IPS-15b (cell line): ENCODE measurements around the gene MARCHF9.

ENCODE experiments used
- H3K27me3 ChIP-seq: one replicate; pipeline ENCODE4 v1.6.1; 2013; ENCODE audit warnings: low read length; ENCODE audit not compliant: control insufficient read depth, insufficient read depth
- H3K36me3 ChIP-seq: one replicate; pipeline ENCODE4 v1.6.1; 2013; ENCODE audit warnings: low read length; ENCODE audit not compliant: control insufficient read depth, insufficient read depth
- H3K4me1 ChIP-seq: one replicate; pipeline ENCODE4 v1.6.1; 2013; ENCODE audit warnings: mild to moderate bottlenecking, low read length; ENCODE audit not compliant: control insufficient read depth, insufficient read depth
- H3K4me3 ChIP-seq: one replicate; pipeline ENCODE4 v1.5.1; 2013; ENCODE audit warnings: low read depth, low read length
- H3K9ac ChIP-seq: one replicate; pipeline ENCODE4 v1.6.1; 2013; ENCODE audit warnings: low read depth, mild to moderate bottlenecking, low read length
- H3K9me3 ChIP-seq: one replicate; pipeline ENCODE4 v1.6.1; 2013; ENCODE audit warnings: mild to moderate bottlenecking, low read length; ENCODE audit not compliant: control insufficient read depth, insufficient read depth

MARCHF9 gene

DNA sequence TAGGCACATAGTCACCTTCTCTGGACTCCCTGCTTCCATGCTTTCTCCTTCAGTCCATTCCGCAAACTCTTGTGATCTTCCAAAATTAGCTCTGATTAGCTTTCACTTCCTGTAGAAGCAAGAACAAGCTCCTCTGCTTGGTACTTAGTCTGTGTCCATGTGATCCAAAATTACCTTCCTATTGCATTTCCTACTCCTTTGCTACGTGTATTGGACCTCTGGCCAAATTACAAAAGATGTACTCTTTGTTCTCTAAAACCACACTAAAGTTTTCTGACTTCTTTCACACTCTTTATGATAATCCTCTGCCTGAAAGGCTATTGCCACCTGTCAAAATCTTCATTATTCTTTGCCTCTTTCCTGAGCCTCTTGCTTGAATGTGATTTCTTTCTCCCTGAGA, 26.9 kb downstream of the MARCHF9 start:
- H3K4me3 ChIP-seq: no peak overlapping the region
- no peak overlapping the region for H3K9ac ChIP-seq

DNA sequence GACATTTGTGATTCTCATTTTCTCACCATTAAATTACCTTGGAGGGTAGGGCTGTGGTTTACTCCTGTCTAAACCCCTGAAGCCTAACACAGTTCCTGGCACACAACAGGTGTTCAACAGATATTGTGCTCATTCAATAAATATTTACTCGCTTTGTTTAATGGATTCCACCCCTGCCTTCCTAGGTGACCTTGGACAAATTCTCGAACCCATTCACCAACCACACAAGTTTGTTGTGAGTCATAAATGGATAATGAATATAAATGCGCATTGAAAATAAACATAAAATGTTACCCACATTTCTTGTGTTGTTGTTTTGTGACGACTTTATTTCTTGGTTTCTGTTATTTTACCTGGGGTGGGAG, 27.3 kb downstream of the MARCHF9 start:
- Histone ChIP-seq H3K4me1 (no peaks in the 10 kb centered on the region), H3K4me3 (no peak overlapping the region), H3K9ac (no peak overlapping the region), H3K9me3 (no peaks in the 10 kb centered on the region), H3K36me3 (no peaks in the 10 kb centered on the region), H3K27me3 (no peaks in the 10 kb centered on the region)

More for the DNA sequence above, 26.9 kb downstream of the MARCHF9 start:
- Histone ChIP-seq H3K4me1 (no peaks in the 10 kb centered on the region), H3K27me3 (no peaks in the 10 kb centered on the region), H3K36me3 (no peaks in the 10 kb centered on the region), H3K9me3 (no peaks in the 10 kb centered on the region)

DNA sequence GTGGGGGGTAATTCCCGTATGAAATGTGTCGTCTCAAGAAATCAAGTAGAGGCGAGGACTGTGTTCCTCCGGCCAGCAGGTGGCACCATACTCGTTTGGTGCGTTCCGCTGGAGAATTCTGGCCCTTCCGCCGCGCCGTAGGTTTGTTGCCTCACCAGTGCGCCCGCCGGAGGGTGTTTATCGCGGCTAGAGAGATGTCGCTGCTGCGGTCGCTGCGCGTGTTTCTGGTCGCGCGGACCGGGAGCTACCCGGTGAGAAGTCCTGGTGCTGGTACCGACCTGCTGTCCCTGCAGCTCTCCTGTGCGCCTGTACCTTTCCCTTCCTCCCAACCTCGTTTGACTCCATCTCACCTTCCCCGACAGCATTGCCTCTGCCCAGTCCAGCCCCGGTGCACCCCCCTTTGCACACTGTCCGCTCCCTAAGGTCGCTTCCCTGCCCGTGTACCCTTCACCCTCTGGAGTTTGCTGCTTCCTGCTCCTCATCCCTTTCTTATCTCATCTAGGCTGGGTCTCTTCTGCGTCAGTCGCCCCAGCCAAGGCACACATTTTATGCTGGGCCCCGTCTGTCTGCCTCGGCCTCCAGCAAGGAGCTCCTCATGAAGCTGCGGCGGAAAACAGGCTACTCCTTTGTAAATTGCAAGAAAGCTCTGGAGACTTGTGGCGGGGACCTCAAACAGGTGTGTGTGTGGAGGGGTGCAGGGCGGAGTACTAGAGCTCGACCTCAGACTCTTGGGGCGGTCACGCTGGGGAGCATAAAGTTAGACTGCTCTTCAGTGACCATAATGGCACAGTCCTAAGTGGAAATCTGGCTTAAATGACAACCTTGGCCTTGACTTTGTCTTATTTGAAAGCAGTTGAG, 27.9 kb downstream of the MARCHF9 start, which contains the start of gene TSFM:
TSFM (plus strand) TSS at position 180 of the 858 bp plus-strand sequence; CDS start at position 195, 15 bp downstream.
- H3K36me3 ChIP-seq: peaks cover 2% of the 10 kb centered on the region
- peak within 1 kb of the TSS; percentile 99 for H3K4me3 ChIP-seq

DNA sequence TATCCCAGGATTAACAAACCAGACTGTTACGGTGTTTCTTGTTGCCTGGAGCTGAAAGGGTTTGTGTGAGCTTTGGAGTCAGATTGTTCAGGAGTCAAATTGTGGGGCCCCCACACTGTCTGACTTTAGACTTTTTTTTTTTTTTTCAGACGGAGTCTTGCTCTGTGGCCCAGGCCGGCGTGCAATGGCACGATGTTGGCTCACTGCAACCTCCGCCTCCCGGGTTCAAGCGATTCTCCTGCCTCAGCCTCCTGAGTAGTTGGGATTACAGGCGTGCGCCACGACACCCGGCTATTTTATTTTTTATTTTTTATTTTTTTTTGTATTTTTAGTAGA, 28.5 kb downstream of the MARCHF9 start:
- Histone ChIP-seq H3K9ac (peak overlapping the region; percentile 94), H3K4me3 (peak overlapping the region; percentile 99), H3K4me1 (no peaks in the 10 kb centered on the region), H3K27me3 (no peaks in the 10 kb centered on the region), H3K36me3 (peaks cover 2% of the 10 kb centered on the region), H3K9me3 (no peaks in the 10 kb centered on the region)

More for the DNA sequence above, 27.9 kb downstream of the MARCHF9 start, which contains the start of gene TSFM:
- no peaks in the 10 kb centered on the region for H3K27me3 ChIP-seq
- no peaks in the 10 kb centered on the region for H3K9me3 ChIP-seq
- H3K4me1 ChIP-seq: no peaks in the 10 kb centered on the region
- peak within 1 kb of the TSS; percentile 94 for H3K9ac ChIP-seq

DNA sequence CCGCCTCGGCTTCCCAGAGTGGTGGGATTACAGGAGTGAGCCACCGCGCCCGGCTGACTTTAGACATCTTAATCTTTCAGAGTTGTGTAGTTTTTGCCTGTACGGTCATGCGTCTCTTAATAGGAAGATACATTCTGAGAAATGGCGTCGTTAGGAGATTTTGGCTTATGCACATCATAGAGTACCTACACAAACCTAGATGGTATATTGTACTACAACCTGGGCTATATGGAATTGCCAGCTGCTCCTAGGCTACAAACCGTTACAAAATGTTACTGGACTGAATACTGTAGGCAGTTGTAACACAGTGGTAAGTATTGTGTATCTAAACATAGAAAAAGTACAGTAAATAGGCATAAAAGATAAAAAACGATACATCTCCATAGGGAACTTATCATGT, 29.0 kb downstream of the MARCHF9 start:
- H3K27me3 ChIP-seq: no peaks in the 10 kb centered on the region
- H3K4me3 ChIP-seq: no peak overlapping the region
- no peaks in the 10 kb centered on the region for H3K9me3 ChIP-seq
- H3K36me3 ChIP-seq: peaks cover 2% of the 10 kb centered on the region
- H3K9ac ChIP-seq: no peak overlapping the region
- no peaks in the 10 kb centered on the region for H3K4me1 ChIP-seq

DNA sequence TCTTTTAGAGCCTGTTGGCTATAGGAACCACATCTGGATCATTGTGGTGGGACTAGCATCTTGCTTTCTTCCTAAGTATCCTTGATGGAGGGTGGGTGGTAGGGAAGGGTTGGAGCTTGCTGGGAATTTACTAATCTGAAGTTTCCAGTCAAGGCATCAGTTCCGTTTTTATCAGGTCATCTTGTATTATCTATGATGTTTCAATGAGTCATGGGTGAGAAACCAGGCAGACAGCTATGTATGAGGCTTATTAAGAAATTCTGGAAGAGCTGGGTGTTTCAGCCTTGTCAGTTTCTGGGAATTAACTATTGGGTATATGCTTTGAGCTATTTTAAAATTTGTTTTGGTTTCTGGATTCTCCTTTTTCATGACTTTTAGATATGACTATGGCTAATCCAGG, 39.0 kb downstream of the MARCHF9 start:
- H3K4me1 ChIP-seq: no peaks in the 10 kb centered on the region
- no peak overlapping the region for H3K9ac ChIP-seq
- no peak overlapping the region for H3K4me3 ChIP-seq
- no peaks in the 10 kb centered on the region for H3K27me3 ChIP-seq
- no peaks in the 10 kb centered on the region for H3K9me3 ChIP-seq
- peaks cover 17% of the 10 kb centered on the region for H3K36me3 ChIP-seq

DNA sequence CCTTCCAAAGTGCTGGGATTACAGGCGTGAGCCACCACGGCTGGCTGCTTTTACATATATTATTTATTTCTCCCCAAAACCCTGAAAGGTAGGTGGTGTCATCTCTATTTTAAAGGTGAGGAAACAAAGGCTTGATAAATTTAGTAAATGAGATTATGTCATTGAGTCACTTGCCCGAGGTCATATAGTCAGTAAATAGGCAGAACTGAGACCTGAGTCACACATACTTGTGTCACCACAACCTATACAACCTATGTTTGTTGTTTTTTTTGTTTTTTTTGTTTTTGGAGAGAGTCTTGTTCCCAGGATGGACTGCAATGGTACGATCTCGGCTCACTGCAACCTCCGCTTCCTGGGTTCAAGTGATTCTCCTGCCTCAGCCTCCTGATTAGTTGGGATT, 40.5 kb downstream of the MARCHF9 start:
- H3K27me3 ChIP-seq: no peaks in the 10 kb centered on the region
- no peak overlapping the region for H3K9ac ChIP-seq
- peaks cover 17% of the 10 kb centered on the region for H3K36me3 ChIP-seq
- H3K4me3 ChIP-seq: no peak overlapping the region
- H3K4me1 ChIP-seq: no peaks in the 10 kb centered on the region
- H3K9me3 ChIP-seq: no peaks in the 10 kb centered on the region

DNA sequence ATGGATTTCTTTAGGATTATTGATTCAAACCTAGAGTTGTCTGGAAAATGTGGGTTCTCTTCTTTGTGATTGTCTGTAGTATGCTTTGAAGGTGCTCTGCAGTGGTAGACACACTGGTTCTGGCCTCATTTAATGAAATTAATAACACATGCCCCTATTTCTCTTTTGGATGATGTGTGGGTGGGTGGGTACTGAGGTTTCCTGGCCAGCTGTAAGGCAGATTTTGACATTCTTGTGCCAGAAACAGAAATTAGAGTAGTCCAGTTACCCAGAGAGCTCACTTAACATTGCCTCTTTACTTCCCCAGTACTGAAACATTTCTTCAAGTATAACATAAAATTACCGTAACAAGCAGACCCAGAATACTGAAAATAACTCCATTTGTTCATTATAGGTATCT, 42.1 kb downstream of the MARCHF9 start:
- Histone ChIP-seq H3K4me3 (no peak overlapping the region), H3K27me3 (no peaks in the 10 kb centered on the region), H3K9ac (no peak overlapping the region), H3K36me3 (peaks cover 16% of the 10 kb centered on the region), H3K9me3 (no peaks in the 10 kb centered on the region), H3K4me1 (no peaks in the 10 kb centered on the region)

DNA sequence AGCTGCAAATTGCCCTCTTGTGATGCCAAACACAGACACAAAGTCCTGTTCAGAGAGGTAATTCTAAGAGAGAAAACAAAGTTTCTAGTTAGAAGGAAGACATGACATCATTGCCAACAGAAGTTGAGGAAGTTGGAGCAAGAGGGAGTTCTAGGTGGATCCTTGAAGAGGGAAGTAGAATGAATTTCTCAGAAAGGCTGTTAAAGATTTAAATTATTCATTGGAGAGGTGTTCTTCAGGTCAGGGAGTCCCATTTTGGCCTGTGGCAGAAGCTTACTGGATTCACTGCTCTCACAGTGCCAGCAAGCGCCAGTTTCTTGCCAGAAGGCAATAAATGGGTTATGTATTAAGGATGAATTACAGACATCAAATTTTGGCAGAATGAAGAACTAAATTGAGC, 43.0 kb downstream of the MARCHF9 start:
- peaks cover 6% of the 10 kb centered on the region for H3K36me3 ChIP-seq

DNA sequence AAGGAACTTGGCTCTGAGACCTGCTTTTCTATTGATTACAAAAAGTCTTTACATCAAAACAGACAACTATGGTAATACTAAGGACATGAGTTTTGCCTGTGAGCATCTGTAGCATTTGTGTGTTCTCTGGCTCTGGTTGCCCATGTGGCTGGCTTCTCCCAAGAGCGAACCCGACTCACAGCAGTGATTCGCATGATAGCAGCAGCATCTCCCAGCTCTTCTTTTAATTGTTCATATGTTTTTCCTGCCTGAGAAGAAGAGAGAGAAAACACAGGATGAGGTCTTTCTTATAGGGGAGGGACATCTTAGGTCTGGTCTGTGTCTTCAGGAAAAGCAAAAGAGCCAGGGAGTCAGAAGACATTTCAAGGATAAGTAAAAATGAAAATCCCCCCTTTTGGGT, 46.1 kb downstream of the MARCHF9 start:
- no peak overlapping the region for H3K9ac ChIP-seq
- peaks cover 5% of the 10 kb centered on the region for H3K36me3 ChIP-seq
- H3K4me1 ChIP-seq: no peaks in the 10 kb centered on the region
- H3K9me3 ChIP-seq: no peaks in the 10 kb centered on the region
- no peaks in the 10 kb centered on the region for H3K27me3 ChIP-seq
- H3K4me3 ChIP-seq: no peak overlapping the region

More for the DNA sequence above, 43.0 kb downstream of the MARCHF9 start:
- Histone ChIP-seq H3K27me3 (no peaks in the 10 kb centered on the region), H3K4me1 (no peaks in the 10 kb centered on the region), H3K9me3 (no peaks in the 10 kb centered on the region), H3K9ac (no peak overlapping the region), H3K4me3 (no peak overlapping the region)

DNA sequence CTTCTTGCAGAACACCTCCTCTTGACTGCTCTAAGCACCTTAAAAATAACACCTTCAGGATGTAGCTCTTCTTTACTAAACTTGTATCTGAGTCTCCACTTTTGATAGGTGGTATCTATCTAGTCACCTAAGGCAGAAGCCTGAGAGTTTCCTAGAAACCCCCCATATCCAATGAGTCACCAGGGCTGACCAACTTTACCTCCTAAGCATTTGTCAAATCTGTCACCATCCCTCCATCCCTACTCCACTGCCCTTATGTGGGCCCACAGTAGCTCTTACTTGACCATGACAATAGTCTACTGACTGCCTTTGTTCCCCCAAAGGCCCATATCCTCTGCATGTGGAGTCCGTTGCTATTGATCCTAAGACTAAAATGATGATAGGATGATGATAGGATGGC, 47.7 kb downstream of the MARCHF9 start:
- Histone ChIP-seq H3K36me3 (no peaks in the 10 kb centered on the region), H3K9me3 (no peaks in the 10 kb centered on the region), H3K27me3 (no peaks in the 10 kb centered on the region), H3K9ac (no peak overlapping the region), H3K4me1 (no peaks in the 10 kb centered on the region), H3K4me3 (no peak overlapping the region)

DNA sequence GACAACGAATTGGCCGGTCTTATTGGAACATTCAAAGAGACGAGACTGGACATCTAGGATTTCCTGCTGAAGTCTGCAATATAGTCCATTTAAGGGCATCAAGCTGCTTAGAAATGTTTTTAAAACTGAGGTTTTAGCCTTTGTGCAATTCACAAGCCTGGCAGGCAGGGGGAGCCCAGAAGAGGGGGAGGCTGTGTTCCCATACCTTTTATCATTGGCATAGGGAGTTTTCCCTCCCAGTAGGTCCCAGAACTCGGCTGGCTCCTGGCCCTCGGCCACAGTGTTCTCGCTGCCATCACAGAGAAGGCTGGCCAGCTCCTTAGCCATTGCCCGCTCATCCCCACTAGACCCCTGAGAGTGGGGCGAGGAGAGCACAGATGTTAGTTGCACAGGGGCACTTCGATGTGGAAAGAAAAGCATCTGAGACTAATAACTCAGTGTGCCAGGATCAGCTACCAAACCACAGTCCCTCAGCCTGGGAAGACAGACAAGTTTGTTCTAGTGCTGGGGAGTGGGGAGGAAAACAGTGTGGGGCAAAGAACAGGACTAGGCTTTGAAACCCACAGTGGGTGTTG, 48.5 kb downstream of the MARCHF9 start:
- Histone ChIP-seq H3K9me3 (no peaks in the 10 kb centered on the region), H3K4me1 (no peaks in the 10 kb centered on the region), H3K27me3 (no peaks in the 10 kb centered on the region), H3K9ac (no peak overlapping the region), H3K4me3 (no peak overlapping the region), H3K36me3 (no peaks in the 10 kb centered on the region)
